Esophagus mucosa (tissue), 1 donor: ENCODE measurements around the gene SEMA5A. TPM values are rescaled to one million over a fixed set of nuclear protein-coding genes. Genes with fewer than 3 reads are reported as not detected.

ENCODE experiments used
- ATAC-seq: fragments of 200-7000 bp; cut with Tn5 transposase; one replicate; pipeline ENCODE4 v1.9.1; 2020
- total RNA-seq: library from RNA; stranded (reverse); gene quantifications from one replicate; pipeline ENCODE4 v1.2.4, GENCODE V29; 2023
- donor health status: DM: yes; HTN: yes; CAD: no.

Gene SEMA5A
- total RNA-seq, 1 donor from 2014 or later = 5.5 TPM

GRCh38 chr5:9166202-9167112, 379.4 kb downstream of the SEMA5A start:
- ATAC-seq = no peak

- ATAC-seq = no peak
These were observed 380.3 kb downstream of the SEMA5A start for GRCh38 chr5:9165546-9165945.

- ATAC-seq = no peak
These were observed 385.1 kb downstream of the SEMA5A start for GRCh38 chr5:9160747-9161146.

GRCh38 chr5:9157811-9158210, 388.1 kb downstream of the SEMA5A start:
- no peak for ATAC-seq

- no peak for ATAC-seq
These were observed 388.9 kb downstream of the SEMA5A start for GRCh38 chr5:9157020-9157419.

- ATAC-seq = peak; percentile 31
These were observed 389.6 kb downstream of the SEMA5A start for GRCh38 chr5:9156282-9156681.

- no peak for ATAC-seq
These were observed 394.0 kb downstream of the SEMA5A start for GRCh38 chr5:9151684-9152427.

- ATAC-seq = no peak
These were observed 395.9 kb downstream of the SEMA5A start for GRCh38 chr5:9149988-9150387.

GRCh38 chr5:9148242-9148641, 397.6 kb downstream of the SEMA5A start:
- no peak for ATAC-seq

GRCh38 chr5:9140711-9141110, 405.2 kb downstream of the SEMA5A start:
- no peak for ATAC-seq

GRCh38 chr5:9140202-9140601, 405.7 kb downstream of the SEMA5A start:
- no peak for ATAC-seq

- no peak for ATAC-seq
These were observed 406.5 kb downstream of the SEMA5A start for GRCh38 chr5:9139344-9139743.

GRCh38 chr5:9128136-9128535, 417.7 kb downstream of the SEMA5A start:
- no peak for ATAC-seq

GRCh38 chr5:9126490-9126889, 419.4 kb downstream of the SEMA5A start:
- ATAC-seq = no peak

GRCh38 chr5:9125852-9126251, 420.0 kb downstream of the SEMA5A start:
- no peak for ATAC-seq

GRCh38 chr5:9124838-9125237, 421.0 kb downstream of the SEMA5A start:
- no peak for ATAC-seq

GRCh38 chr5:9124071-9124470, 421.8 kb downstream of the SEMA5A start:
- ATAC-seq = peak; percentile 22

- no peak for ATAC-seq
These were observed 423.3 kb downstream of the SEMA5A start for GRCh38 chr5:9122528-9122927.

- ATAC-seq = no peak
These were observed 424.3 kb downstream of the SEMA5A start for GRCh38 chr5:9121597-9121996.

GRCh38 chr5:9118852-9119251, 427.0 kb downstream of the SEMA5A start:
- no peak for ATAC-seq

GRCh38 chr5:9115093-9115492, 430.8 kb downstream of the SEMA5A start:
- no peak for ATAC-seq

GRCh38 chr5:9112520-9113291, 433.2 kb downstream of the SEMA5A start:
- peak; percentile 92 for ATAC-seq

- no peak for ATAC-seq
These were observed 437.7 kb downstream of the SEMA5A start for GRCh38 chr5:9108162-9108561.
